GM19239 (cell line): ENCODE measurements around the gene ADAM10.

Experiments
- DNase-seq: peaks from one replicate; pipeline ENCODE4 v3.0.0; 2011; ENCODE audit warnings: low spot score; ENCODE audit not compliant: insufficient read length
- FAIRE-seq: peaks from 2 replicates; lab custom pipeline; 2011; peaks lifted over from hg19 to GRCh38; lab: Jason Lieb, UNC

Gene ADAM10

GRCh38 chr15:58545307-58546065, 204.0 kb downstream of the ADAM10 start:
- FAIRE-seq, result no peak
- no peak for DNase-seq

- DNase-seq, result no peak
- no peak for FAIRE-seq
Measured at GRCh38 chr15:58544756-58545155, 204.8 kb downstream of the ADAM10 start.

GRCh38 chr15:58543664-58544335, 205.7 kb downstream of the ADAM10 start:
- FAIRE-seq (no peak), DNase-seq (no peak)

- FAIRE-seq, result no peak
- no peak for DNase-seq
Measured at GRCh38 chr15:58541410-58542087, 208.0 kb downstream of the ADAM10 start.

- DNase-seq, result no peak
- no peak for FAIRE-seq
Measured at GRCh38 chr15:58539548-58539947, 210.0 kb downstream of the ADAM10 start.

GRCh38 chr15:58538901-58539300, 210.6 kb downstream of the ADAM10 start:
- FAIRE-seq, result no peak

More at GRCh38 chr15:58538901-58539300, 210.6 kb downstream of the ADAM10 start:
- no peak for DNase-seq
